Type B pancreatic cell (in vitro differentiated cells): ENCODE results near the gene PLGRKT. TPM values are rescaled to one million over a fixed set of nuclear protein-coding genes. Genes with fewer than 3 reads are reported as not detected.

Experiments
- DNase-seq: peaks from one replicate; pipeline ENCODE4 v3.0.0; 2021; ENCODE audit warnings: mixed read lengths; ENCODE audit not compliant: unreplicated experiment; ENCODE audit errors: extremely low spot score
- H3K27ac Mint-ChIP-seq: 2 replicates; pipeline ENCODE4 v1.8.0; 2021; ENCODE audit warnings: mild to moderate bottlenecking, mixed read lengths
- H3K27me3 Mint-ChIP-seq: 2 replicates; pipeline ENCODE4 v1.8.0; 2021; ENCODE audit warnings: mixed read lengths
- H3K36me3 Mint-ChIP-seq: 2 replicates; pipeline ENCODE4 v1.8.0; 2021; ENCODE audit warnings: mixed read lengths
- H3K4me1 Mint-ChIP-seq: one replicate; pipeline ENCODE4 v1.8.0; 2021; ENCODE audit warnings: mixed read lengths; ENCODE audit not compliant: unreplicated experiment
- H3K4me3 Mint-ChIP-seq: 2 replicates; pipeline ENCODE4 v1.8.0; 2021; ENCODE audit warnings: mild to moderate bottlenecking, mixed read lengths
- H3K9me3 Mint-ChIP-seq: 2 replicates; pipeline ENCODE4 v1.8.0; 2021; ENCODE audit warnings: mixed read lengths
- CTCF ChIP-seq: fragments of 200-600 bp; sonication (generic); conservative IDR thresholded peaks from 2 replicates; pipeline ENCODE4 v1.5.0; 2021; ENCODE audit warnings: antibody characterized with exemption, mild to moderate bottlenecking
- total RNA-seq: library from RNA; stranded (reverse); gene quantifications from 2 replicates; pipeline ENCODE4 v1.2.1, GENCODE V29; 2021; ENCODE audit warnings: low replicate concordance

The PLGRKT gene
- total RNA-seq, 1 donor from 2014 or later: 25.6 TPM

GRCh38 chr9:5375091-5375490 lies 62.6 kb downstream of the PLGRKT start:
- H3K27ac Mint-ChIP-seq: no peak overlapping the region

GRCh38 chr9:5364294-5365024 lies 73.3 kb downstream of the PLGRKT start:
- no peak for DNase-seq
- no peak overlapping the region for H3K27ac Mint-ChIP-seq
- no peak overlapping the region for H3K4me3 Mint-ChIP-seq
- no peaks in the 10 kb centered on the region for H3K36me3 Mint-ChIP-seq
- TF ChIP-seq CTCF: no peak
- H3K27me3 Mint-ChIP-seq: no peaks in the 10 kb centered on the region
- H3K9me3 Mint-ChIP-seq: no peaks in the 10 kb centered on the region
- H3K4me1 Mint-ChIP-seq: no peaks in the 10 kb centered on the region

More at GRCh38 chr9:5375091-5375490, 62.6 kb downstream of the PLGRKT start:
- DNase-seq: no peak
- Mint-ChIP-seq H3K4me3 (no peak overlapping the region), H3K9me3 (no peaks in the 10 kb centered on the region), H3K27me3 (no peaks in the 10 kb centered on the region), H3K4me1 (no peaks in the 10 kb centered on the region), H3K36me3 (no peaks in the 10 kb centered on the region)
- TF ChIP-seq CTCF: no peak

- Mint-ChIP-seq H3K9me3 (no peaks in the 10 kb centered on the region), H3K4me3 (no peak overlapping the region), H3K27me3 (no peaks in the 10 kb centered on the region), H3K36me3 (peaks cover 6% of the 10 kb centered on the region), H3K4me1 (no peaks in the 10 kb centered on the region), H3K27ac (no peak overlapping the region)
- TF ChIP-seq CTCF: no peak
- no peak for DNase-seq
Measured at GRCh38 chr9:5361326-5362010, 76.3 kb downstream of the PLGRKT start.

GRCh38 chr9:5360341-5360740 lies 77.4 kb downstream of the PLGRKT start:
- TF ChIP-seq CTCF: no peak
- Mint-ChIP-seq H3K27me3 (no peaks in the 10 kb centered on the region), H3K36me3 (peaks cover 6% of the 10 kb centered on the region), H3K27ac (no peak overlapping the region), H3K4me1 (no peaks in the 10 kb centered on the region), H3K9me3 (no peaks in the 10 kb centered on the region), H3K4me3 (no peak overlapping the region)
- no peak for DNase-seq

- H3K4me1 Mint-ChIP-seq: no peaks in the 10 kb centered on the region
- peaks cover 6% of the 10 kb centered on the region for H3K36me3 Mint-ChIP-seq
- no peaks in the 10 kb centered on the region for H3K27me3 Mint-ChIP-seq
- no peak for TF ChIP-seq CTCF
- H3K4me3 Mint-ChIP-seq: no peak overlapping the region
- H3K9me3 Mint-ChIP-seq: no peaks in the 10 kb centered on the region
- H3K27ac Mint-ChIP-seq: no peak overlapping the region
- no peak for DNase-seq
Measured at GRCh38 chr9:5357431-5358105, 80.2 kb downstream of the PLGRKT start.
